NCI-H187 treated with DMSO at 0.1 percent for 48 hours (cell line): ENCODE results near the gene PHLDA2.
"Not testable (repeated sequence)": the region's sequence is repeated elsewhere in the genome, so short reads cannot be mapped to it uniquely, and the experiment has no call there.

Experiments
- DNase-seq: peaks from one replicate; lab custom pipeline; 2025; lab: John Stamatoyannopoulos, UW

The PHLDA2 gene

DNA sequence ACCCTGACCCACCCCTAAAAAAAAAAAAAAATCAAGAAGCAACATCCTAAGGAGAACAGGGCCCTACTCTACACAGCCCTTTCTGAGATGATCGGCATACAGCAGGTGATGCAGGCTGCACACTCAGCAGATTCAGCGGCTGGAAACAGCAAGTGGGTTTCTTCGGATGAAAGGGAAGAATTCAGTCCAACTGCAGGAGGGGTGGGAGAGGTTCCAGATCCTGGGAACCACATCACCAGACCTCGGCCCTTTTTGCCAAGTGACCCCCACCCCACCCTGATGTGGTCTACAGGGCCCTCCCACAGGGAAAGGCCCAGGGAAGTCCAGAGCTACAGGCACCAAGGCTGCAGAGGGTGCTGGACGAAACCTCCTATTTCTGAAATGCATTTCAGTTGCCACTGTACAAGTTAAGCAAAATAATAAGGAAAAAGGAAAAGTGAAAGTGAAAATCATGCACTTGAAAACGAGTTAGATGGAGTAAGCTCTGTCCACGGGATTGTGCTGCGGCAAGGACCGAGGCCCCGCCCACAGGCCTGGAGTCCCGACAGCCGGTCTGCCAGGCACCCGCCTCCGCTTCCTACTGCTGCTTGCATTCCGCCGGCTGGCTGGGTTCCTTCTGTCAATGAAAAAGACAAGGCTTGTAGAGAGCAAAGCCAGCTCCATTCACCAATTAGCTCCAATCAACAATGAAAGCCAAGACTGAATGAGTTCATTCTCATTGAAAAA is 16.0 kb upstream of the PHLDA2 start:
- DNase-seq = no peak

DNA sequence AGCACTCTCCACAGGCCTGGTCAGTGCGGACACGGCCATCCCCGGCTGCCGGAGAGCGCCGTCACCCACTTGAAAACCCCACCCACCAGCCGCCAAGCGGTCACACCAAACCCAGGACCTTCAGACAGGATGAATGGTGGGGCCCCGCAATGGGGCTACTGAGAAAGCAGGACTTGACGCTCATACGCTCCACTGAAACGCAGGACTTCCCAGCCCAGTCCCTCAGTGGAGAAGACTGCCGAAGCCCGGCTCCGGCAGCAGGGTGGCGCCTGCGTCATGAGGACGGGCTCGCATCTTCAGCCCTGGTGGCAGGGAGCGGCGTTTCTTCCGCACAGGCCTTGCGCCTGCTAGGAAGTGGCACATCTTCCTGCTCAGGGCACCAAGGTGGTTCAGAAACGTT is 15.3 kb upstream of the PHLDA2 start:
- no peak for DNase-seq

DNA sequence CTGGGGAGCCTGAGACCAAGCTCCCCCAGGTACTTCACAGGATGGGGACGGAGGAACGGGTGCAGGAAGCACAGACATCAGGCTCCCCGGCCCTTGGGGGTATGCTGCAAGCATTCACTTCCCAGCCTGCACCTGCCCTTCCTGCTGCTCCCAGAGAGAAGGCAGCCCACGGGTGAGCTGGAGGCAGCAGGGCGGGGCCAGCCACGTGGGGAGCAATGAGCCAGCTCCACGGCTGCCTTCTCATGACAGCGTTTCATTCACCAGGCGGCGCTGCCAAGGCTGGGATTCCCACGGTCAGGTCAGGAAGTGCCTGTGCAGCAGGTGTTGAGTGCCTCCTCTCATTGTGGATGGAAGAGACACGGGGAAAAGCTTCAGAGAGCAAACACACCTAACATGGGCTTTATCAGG is 14.5 kb upstream of the PHLDA2 start:
- no peak for DNase-seq

DNA sequence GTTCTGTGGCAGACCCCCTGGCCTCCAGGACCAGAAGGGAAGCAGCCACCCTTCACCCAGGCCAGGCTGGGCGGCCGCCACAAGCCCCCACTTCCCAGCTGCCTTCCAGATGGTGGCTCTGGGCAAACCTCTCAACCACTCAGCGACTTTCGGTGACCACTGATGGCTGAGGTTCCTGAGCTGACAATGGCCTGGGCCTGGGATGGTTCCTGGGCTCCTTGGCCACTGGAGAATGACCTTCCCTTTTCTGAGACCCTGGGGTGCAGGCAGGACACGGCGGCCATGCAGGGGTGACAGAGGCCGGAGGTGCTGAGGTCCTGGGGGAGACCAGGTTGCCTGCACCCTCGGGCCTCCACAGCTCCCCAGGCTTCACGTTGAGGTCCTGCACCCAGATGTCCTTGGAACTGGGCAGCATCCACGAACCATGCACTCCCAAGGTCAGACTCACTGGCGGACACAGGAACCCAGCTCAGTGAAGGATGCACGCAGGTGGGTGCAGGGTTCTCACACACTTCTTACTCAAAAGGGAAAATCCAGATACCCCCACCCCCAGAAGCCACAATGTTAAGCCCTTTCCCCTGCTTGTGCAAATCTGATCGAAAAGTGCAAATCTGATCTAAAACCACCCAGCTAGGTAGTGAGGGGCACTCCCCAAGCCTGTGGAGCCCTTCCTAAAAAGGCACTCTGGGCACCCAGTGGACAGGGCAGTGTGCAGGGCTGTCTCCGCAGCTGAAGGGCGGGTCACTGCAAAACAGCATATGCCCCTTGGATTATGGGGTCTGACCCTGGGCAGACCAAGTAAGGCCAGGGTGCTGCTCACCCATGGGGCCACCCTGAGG is 13.9 kb upstream of the PHLDA2 start:
- DNase-seq = no peak

DNA sequence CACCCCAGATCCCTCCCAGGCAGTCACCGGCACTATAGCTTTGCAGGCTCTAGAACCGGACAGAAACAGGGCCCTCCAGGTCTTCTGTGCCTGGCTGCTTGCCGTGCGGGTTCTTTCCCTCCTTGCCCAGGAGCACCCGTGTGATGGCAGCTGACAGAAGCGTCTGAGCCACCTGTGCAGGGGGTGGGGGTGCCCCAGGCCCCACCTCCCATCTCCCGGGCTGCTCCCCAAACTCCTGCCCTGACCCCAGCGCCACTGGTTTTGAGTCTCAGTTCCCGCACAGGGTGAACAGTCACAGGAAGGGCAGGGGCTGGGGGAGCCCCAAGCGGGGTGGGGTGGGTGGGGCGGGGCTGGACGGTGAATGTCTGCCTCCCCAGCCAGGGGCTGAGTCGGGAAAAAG is 13.2 kb upstream of the PHLDA2 start:
- no peak for DNase-seq

DNA sequence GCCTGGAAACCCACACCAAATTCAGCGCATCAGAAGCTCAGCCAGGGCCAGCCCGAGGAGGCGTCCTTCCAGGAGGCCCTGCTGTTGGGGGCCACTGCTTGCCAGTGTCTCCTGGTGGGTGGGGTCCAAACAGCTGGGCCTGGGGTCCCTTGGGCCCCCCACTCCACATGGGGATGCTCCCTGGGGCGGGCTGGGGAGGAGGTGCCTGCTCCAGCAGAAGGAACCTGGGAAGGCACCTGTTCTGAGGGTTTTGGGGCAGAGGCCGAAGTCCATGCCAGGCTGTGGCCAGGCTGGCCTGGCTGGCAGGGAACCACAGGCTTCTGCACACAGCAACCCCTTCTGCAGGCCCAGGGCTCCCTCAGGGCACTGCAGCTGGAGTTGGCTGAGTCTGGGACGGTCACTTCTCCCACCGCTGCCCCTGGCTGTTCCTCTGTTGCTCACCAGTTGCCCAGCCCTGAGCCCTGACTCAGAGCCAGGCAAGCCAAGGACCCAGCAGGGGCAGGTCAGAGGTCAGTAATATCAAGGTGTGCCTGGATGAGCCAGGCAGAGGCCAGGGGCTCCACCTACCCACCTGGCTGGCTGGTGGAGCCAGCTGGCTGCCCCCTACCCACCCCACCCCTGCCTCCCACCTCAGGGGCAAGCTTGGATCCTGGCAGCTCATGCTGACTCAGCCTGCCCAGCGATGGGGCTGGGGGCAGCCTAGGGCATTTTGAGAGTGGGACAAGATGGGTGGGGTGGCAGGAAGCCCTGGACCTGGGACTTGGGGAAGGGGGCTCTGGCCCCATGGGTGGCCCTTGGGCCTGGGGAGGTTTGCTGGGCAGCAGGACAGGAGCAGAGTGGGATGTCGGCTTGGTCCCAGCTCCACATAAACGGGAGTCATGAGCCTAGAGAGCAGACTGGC is 12.0 kb upstream of the PHLDA2 start:
- no peak for DNase-seq

DNA sequence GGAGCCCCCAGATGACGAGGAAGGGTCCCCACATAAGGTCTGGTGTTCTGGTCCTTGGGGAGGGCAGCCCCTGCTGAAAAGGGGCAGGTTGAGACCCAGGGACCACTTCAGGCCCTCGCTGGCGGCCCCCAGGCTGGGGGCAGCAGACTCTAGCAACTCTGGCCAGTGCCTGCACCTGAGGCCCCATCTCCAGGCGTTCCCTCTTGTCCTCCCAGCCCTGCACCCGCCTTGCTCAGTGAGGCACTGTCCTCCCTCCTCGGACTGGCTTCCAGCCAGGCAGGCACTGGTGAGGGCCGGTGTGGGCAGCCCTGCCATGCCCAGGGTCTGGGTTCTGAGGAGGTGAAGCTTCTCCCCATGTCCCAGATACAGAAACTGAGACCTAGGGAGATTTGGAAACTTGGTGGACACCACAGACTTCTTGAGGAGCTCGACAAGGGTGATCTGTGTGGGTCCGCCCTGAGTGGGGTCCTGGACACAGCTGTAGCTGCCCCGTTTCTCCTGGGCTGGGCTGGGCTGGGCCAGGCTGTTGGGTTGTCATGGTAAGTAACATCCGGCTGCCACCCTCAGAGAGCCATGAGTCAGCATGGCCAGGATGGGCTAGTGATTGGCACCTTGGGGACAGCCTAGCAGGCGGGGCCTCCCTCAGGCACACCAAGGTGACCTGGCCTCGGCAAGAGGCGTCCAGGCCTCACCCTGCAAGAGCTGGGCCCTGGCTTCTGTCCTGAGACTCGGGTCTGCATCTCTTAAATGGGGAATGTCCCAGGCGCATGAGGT is 11.1 kb upstream of the PHLDA2 start:
- no peak for DNase-seq

DNA sequence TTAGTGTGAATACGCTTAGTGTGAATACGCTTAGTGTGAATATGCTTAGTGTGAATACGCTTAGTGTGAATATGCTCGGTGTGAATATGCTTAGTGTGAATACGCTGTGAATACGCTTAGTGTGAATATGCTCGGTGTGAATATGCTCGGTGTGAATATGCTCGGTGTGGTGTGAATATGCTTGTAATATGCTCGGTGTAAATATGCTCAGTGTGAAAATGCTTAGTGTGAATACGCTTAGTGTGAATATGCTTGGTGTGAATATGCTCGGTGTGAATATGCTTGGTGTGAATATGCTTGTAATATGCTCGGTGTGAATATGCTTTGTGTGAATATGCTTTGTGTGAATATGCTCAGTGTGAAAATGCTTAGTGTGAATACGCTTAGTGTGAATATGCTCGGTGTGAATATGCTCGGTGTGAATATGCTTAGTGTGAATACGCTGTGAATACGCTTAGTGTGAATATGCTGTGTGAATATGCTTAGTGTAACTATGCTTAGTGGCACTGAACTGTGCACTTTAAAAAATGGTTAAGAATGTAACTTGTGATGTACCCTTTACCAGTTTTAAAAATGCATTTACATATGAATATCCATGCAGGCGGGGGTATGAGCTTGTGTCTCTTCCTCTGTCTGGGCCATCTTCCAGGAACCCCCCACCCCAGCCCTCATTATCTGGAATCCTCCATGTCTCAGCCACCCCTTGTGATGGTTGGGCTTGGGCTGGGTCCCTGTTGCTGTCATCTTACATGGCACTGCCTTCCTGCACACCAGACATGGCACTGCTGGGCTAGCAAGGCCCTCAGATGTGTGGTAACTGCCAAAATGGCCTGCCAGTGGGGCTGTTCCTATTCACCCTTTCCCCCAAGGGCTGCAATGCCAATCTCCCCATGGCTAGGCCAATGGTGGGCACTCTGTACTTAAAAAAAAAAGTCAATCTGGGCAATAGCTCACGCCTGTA is 9.5 kb upstream of the PHLDA2 start:
- not testable (repeated sequence) for DNase-seq

DNA sequence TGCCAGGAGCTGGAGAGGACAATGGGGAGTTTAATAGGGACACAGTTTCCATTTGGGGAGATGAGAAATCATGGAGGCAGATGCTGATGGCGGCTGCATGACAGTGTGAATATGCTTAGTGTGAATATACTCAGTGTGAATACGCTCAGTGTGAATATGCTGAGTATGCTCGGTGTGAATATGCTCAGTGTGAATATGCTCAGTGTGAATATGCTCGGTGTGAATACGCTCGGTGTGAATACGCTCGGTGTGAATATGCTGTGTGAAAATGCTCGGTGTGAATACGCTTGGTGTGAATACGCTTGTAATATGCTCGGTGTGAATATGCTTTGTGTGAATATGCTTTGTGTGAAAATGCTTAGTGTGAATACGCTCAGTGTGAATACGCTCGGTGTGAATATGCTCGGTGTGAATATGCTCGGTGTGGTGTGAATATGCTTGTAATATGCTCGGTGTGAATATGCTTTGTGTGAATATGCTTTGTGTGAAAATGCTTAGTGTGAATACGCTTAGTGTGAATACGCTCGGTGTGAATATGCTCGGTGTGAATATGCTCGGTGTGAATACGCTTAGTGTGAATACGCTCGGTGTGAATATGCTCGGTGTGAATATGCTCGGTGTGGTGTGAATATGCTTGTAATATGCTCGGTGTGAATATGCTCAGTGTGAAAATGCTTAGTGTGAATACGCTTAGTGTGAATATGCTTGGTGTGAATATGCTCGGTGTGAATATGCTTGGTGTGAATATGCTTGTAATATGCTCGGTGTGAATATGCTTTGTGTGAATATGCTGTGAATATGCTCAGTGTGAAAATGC is 8.6 kb upstream of the PHLDA2 start:
- DNase-seq = not testable (repeated sequence)

DNA sequence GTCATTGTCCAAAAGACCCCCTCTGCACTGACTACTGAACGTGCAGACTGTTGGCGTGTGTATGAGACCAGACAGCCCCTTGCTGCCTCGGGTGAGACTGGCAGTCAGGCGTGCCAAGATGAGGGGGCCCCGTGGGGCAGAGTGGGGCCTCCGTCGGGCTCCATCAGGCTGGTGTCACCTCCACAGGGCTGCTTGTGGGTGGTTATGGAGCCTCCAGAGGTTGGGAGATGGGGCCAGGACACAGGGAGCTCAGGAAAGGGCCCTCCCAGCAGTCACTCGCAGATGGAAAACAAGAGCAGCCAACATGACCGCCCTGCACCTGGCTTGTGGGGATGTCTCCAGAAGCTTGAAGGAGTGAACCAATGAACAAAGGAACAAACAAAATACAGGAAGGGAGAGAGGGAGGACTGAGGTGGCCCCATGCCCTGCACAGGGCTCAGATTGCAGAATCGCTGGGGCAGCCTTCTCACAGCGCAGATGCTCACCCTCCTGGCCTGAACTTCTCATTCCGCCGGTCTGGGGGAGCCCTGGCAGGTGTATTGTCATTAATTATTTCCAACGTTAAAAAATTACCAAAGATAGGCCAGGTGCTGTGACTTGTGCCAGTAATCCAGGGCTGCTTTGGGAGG is 5.5 kb upstream of the PHLDA2 start:
- no peak for DNase-seq

DNA sequence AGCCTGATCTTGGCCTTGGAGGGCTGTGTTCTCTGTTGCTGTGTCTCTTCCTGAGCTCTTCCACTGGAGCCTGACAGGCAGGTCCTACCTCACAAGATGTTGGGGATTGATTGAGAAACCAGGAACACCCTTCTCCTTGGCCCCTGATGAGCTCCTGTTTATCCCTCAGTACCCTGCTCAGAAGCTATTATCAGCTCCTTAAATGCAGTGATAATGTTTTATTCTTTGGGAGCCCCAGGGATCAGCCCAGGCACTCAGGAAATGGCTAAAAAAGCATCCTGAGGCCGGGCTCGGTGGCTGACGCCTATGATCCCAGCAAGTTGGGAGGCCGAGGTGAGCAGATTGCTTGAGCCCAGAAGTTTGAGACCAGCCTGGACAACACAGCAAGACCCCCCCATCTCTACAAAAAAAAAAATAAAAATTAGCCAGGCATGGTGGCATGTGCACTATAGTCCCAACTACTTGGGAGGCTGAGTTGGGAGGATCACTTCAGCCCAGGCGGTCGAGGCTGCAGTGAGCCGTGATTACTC is 4.9 kb upstream of the PHLDA2 start:
- DNase-seq = no peak

DNA sequence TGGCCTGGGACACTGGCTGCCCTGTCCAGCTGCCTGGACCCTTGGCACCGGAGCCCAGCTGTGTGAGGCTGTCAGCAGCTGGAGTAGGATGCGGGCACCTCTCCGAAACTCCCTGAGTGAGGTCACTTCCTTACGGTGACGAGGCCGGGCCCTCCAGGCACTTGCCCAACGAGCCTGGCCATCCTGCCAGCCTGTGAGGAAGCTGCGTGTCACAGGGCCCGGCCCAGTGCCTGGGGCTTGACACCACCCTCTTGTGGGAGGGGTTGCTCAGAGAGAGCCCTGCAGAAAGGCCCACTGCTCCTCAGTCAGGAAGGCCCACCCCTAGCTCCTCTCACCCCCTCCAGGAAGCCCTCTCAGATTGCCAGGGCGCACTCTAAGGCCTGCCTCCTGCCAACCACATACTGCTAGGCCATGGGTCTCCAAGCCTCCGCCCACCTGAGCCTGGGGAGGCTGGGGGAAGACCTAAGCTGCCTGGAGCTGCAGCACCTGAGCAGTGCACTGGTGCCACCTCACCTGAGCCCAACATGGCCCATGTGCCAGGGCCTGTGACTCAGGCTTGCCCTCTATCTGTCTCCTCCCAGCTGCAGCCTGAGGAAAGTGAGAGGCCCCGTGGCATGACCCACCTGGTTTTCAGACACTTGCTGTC is 4.3 kb upstream of the PHLDA2 start:
- DNase-seq = no peak

DNA sequence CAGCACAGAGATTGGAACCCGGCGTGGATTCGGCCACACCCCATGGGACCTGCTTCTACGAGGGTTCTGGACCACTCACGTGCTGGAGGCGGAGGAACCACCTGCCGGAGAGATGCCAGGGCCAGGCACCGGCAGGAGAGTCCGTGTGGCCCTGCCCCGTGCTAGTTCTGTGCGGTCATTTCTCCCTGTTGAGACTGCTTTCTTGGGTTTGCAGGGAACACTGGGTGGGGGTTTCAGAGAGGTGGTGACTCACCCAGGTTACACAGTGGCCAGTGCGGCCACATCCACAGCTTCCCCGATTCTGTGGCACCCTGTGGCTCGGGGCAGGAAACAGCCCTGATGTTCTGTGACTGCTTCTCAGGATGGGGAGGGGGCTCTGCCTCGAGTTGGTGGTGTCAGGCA is 3.6 kb upstream of the PHLDA2 start:
- DNase-seq = no peak

DNA sequence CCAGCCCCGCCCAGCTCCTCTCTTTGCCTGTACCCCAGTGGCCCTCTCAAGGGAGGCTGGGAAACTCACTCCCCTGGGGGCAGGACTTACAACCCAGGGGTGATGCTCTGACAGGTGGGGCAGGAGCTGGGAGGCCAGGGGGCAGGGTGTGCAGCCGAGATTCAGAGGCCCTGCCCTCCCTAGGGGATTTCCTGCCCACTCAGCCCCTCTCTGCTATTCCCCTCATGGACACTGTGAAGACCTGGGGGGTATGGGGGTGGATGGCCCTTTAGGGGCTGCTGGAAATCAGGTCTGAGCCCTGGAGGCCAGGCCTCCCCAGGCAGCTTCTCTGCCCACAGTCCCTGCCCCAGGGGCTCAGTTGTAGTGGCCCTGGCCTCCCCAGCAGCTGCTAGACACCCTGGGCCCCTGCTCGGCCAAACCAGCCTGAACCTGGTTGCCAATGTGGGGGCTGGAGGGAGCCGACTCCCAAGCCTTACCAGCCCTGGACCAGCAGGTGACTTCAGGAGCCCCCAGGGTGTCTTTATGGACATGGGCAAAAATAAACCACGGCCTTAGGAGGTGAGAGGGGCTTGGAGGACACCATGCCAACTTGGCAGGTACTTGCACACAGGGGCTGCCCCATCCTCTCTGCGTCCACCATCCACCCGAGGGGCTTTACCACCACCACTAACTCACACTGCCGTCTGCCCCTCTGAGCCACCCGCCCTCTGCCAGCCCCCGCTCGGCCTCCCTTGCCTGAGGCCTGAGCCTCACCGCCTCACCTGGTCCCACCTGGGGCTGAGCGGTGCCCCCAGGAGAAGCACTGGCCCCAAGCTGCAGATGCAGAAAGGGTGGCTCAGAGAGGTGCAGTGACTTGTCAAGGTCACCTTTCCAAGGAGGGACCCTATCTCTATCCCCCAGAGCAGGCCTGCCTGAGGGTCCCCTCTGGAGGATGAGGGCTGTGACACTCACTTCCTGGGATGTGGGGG is 2.8 kb upstream of the PHLDA2 start:
- no peak for DNase-seq

DNA sequence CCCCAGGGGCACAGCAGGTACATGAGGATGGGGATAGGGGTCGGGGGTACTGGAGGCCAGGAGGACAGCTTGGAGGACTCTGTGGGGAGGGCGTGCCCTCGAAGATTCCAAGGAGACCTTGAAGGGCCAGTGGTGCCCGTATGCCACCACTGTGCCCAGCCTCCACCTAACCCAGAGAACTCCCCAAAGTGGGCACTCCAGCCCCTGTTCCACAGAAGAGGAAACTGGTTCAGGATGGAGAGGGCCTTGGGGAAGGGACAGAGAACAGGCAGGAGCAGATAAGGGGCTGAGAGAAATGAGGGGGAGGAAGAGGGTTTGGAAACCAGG is 2.2 kb upstream of the PHLDA2 start:
- no peak for DNase-seq

DNA sequence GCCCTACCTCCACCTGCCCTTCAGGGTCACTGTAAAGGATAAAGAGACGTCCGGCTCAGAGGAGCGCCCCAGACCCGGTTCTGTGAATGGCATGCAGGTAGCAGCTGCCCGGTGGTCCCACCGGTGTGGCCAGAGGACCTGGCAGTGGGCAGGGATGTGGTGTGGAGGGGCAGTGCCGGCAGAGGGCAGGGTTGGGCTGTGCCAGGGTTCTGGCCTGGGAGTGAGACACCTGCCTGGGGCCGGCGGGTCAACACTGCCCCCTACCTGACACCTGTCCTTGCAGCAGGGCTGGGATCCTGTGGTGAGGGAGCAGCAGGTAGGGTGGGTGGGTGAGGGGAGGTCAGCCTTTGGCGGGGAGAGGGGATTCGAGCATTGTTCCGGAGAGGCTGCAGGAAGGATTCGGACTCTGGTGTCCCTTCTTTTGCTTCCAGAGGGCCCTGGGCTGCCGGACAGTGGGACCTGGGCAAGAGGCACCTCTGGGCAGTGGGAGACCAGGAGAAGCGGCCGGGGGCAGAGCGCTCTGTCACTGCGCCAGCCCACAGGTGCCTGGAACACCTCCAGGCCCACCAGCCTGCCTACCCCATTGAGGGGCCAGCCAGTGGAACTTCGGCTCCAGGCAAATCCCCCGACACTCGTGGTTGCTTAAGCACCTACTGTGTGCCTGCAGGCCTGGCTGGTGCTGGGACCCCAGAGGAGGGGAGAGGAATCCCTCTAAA is 1.6 kb upstream of the PHLDA2 start:
- DNase-seq = no peak
